SU-DHL-6 (cell line): ENCODE results near the gene SLC16A8.

Experiments used
- H2AFZ ChIP-seq: fragments of 200-600 bp; sonication (generic); 2 replicates; pipeline ENCODE4 v1.6.1; 2014; ENCODE audit warnings: low read depth, mild to moderate bottlenecking, moderate library complexity, mixed read lengths, antibody characterized with exemption, low read length; ENCODE audit not compliant: severe bottlenecking
- H3F3A ChIP-seq: fragments of 200-600 bp; shearing (Covaris generic); 2 replicates; pipeline ENCODE4 v1.6.0; 2016; ENCODE audit warnings: antibody characterized with exemption, mild to moderate bottlenecking; ENCODE audit not compliant: insufficient read depth
- H3K27ac ChIP-seq: fragments of 200-600 bp; sonication (generic); 2 replicates; pipeline ENCODE4 v1.5.1; 2016; ENCODE audit warnings: low read depth, mild to moderate bottlenecking, low read length, moderate library complexity, mixed read lengths
- H3K27me3 ChIP-seq: fragments of 200-600 bp; sonication (generic), shearing (Covaris generic); 2 replicates; pipeline ENCODE4 v1.6.0; 2014; ENCODE audit warnings: mild to moderate bottlenecking, low read length
- H3K36me3 ChIP-seq: fragments of 200-600 bp; sonication (generic); 2 replicates; pipeline ENCODE4 v1.6.1; 2014; ENCODE audit warnings: mild to moderate bottlenecking, low read length, mixed read lengths
- H3K4me2 ChIP-seq: fragments of 300-600, 200-600 bp; shearing (Covaris generic), sonication (generic); 2 replicates; pipeline ENCODE4 v1.6.0; 2014; ENCODE audit warnings: low read length, low read depth, mild to moderate bottlenecking; ENCODE audit not compliant: poor library complexity, severe bottlenecking
- H3K4me3 ChIP-seq: fragments of 200-600 bp; sonication (generic); 2 replicates; pipeline ENCODE4 v1.5.1; 2014; ENCODE audit warnings: antibody characterized with exemption, low read length, mild to moderate bottlenecking, mixed read lengths; ENCODE audit not compliant: insufficient read depth, poor library complexity, severe bottlenecking
- H3K79me2 ChIP-seq: fragments of 200-600 bp; sonication (generic); 2 replicates; pipeline ENCODE4 v1.6.1; 2014; ENCODE audit warnings: mild to moderate bottlenecking, low read length, moderate library complexity; ENCODE audit not compliant: insufficient read depth
- H3K9ac ChIP-seq: fragments of 200-600 bp; sonication (generic); 2 replicates; pipeline ENCODE4 v1.7.0; 2014; ENCODE audit warnings: mild to moderate bottlenecking, low read length
- H3K9me2 ChIP-seq: fragments of 200-600 bp; sonication (generic); replicated peaks from 2 replicates; pipeline ENCODE4 v1.6.1; 2014; ENCODE audit warnings: low read length; ENCODE audit not compliant: insufficient read depth
- H3K9me3 ChIP-seq: fragments of 200-600 bp; sonication (generic); 2 replicates; pipeline ENCODE4 v1.6.1; 2014; ENCODE audit warnings: low read length, mixed read lengths; ENCODE audit not compliant: insufficient read depth
- H4K20me1 ChIP-seq: fragments of 200-600 bp; sonication (generic); 2 replicates; pipeline ENCODE4 v1.6.1; 2014; ENCODE audit warnings: low read depth, mild to moderate bottlenecking, antibody characterized with exemption, low read length, moderate library complexity, mixed read lengths
- EZH2phosphoT487 ChIP-seq: fragments of 200-600 bp; sonication (generic), shearing (Covaris generic); conservative IDR thresholded peaks from 2 replicates; pipeline ENCODE4 v1.6.1; 2018; ENCODE audit warnings: mild to moderate bottlenecking, antibody characterized with exemption, low read length, moderate library complexity, mixed read lengths
- TF ChIP-seq, protein P1 (sequence below): fragments of 200-600 bp; sonication (generic); IDR thresholded peaks from one replicate; pipeline ENCODE4 v1.5.1; 2017; ENCODE audit warnings: antibody characterized with exemption, mild to moderate bottlenecking, low read length, moderate library complexity; ENCODE audit not compliant: insufficient read depth, poor library complexity, severe bottlenecking

Gene SLC16A8

DNA sequence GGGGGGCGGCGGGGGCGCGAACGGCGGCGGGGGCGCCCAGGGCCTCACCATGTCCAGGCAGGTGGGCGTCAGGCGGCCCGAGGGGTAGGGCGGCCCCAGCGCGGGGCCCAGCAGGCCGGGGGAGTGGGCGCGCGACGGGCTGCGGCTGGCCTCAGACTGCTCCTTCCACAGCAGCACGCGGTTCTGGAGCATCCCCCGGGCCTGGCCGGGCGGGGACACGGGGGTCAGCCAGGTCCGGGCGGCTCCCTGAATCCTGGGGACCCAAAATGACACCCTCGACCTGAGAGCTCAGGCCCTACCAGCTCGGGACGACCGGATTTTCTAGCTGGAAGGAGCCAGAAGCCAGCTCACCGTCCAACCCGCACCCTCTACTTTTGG is 5.5 kb upstream of the SLC16A8 start:
- Histone ChIP-seq H3K9me3 (no peaks in the 10 kb centered on the region), H3K9ac (no peak overlapping the region), H3K9me2 (no peaks in the 10 kb centered on the region), H3K27me3 (no peaks in the 10 kb centered on the region), H3K79me2 (no peaks in the 10 kb centered on the region), H3K36me3 (no peaks in the 10 kb centered on the region), H3K27ac (no peak overlapping the region), H4K20me1 (no peaks in the 10 kb centered on the region), H2AFZ (no peak overlapping the region), H3K4me2 (no peak overlapping the region), H3K4me3 (no peak overlapping the region), H3F3A (no peaks in the 10 kb centered on the region)
- TF ChIP-seq EZH2phosphoT487: no peak

DNA sequence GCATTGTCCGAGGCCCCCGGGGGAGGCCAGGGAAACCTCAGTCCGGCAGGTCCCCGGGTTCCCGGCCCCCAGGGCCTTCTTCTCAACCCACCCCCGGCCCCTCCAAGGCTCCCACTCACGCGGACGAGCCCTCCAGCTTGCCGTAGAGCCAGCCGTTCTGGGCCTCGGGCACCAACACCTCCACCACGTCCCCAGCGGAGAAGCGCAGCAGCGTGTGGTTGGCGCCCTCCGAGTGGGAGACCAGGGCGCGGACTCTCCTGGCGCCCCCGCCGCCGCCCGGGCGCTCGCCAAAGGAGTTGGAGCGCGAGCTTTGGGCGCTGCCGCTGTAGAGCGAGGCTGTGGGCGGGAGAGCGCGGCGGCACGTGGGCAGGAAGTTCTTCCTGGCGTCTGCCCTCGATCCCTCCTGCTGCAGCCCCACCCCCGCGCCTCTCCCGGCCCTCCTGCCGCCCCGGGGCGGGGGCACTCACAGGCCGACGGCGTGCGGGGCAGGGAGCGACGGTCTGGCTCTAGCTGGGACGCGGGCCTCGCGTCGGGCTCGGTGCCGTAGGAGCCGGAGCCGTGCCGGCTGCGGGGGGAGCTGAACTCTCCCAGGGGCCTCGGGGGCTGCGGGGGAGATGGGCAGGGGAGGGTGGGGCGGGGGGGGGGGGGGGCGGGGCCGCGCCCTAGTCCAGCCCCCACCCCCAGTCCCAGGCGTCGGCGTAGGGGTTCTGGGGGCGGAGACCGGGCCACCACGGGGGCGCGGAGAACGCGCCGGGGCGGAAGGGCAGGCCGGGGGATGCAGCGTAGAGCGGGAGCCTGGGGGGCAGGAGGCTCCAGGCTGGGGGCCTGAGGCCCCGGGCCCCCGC is 4.9 kb upstream of the SLC16A8 start:
- H3K79me2 ChIP-seq: no peaks in the 10 kb centered on the region
- no peak overlapping the region for H3K4me2 ChIP-seq
- H3K9ac ChIP-seq: no peak overlapping the region
- H3F3A ChIP-seq: no peaks in the 10 kb centered on the region
- no peak for TF ChIP-seq EZH2phosphoT487
- TF ChIP-seq, protein P1, sequence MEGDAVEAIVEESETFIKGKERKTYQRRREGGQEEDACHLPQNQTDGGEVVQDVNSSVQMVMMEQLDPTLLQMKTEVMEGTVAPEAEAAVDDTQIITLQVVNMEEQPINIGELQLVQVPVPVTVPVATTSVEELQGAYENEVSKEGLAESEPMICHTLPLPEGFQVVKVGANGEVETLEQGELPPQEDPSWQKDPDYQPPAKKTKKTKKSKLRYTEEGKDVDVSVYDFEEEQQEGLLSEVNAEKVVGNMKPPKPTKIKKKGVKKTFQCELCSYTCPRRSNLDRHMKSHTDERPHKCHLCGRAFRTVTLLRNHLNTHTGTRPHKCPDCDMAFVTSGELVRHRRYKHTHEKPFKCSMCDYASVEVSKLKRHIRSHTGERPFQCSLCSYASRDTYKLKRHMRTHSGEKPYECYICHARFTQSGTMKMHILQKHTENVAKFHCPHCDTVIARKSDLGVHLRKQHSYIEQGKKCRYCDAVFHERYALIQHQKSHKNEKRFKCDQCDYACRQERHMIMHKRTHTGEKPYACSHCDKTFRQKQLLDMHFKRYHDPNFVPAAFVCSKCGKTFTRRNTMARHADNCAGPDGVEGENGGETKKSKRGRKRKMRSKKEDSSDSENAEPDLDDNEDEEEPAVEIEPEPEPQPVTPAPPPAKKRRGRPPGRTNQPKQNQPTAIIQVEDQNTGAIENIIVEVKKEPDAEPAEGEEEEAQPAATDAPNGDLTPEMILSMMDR: no peak
- H2AFZ ChIP-seq: no peak overlapping the region
- H3K27ac ChIP-seq: no peak overlapping the region
- H3K36me3 ChIP-seq: no peaks in the 10 kb centered on the region
- H3K4me3 ChIP-seq: no peak overlapping the region
- no peaks in the 10 kb centered on the region for H3K9me2 ChIP-seq
- H3K9me3 ChIP-seq: no peaks in the 10 kb centered on the region
- H3K27me3 ChIP-seq: no peaks in the 10 kb centered on the region
- no peaks in the 10 kb centered on the region for H4K20me1 ChIP-seq

DNA sequence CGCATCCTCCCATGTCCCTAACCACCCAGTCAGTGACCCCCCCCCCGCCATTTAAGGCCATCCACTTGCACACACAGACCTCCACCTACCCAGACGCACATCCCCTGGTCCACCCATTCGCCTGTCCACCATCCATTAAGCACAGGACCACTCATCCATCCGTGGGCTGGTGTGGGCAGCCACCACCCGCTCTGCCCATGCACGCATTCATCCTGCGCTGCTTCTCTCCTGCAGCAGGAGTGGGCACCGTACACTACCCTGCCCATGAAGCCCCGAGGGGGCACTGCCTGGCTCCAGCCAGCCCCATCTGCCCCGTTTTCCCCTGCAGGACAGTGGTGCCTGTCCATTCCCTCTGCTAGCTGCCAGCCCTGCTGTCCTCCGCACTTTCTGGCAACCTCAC is 3.9 kb upstream of the SLC16A8 start:
- H3F3A ChIP-seq: no peaks in the 10 kb centered on the region
- H3K4me3 ChIP-seq: no peak overlapping the region
- no peaks in the 10 kb centered on the region for H4K20me1 ChIP-seq
- no peak overlapping the region for H3K9ac ChIP-seq
- H3K9me3 ChIP-seq: no peaks in the 10 kb centered on the region
- no peaks in the 10 kb centered on the region for H3K79me2 ChIP-seq
- no peak overlapping the region for H2AFZ ChIP-seq
- H3K4me2 ChIP-seq: no peak overlapping the region
- H3K27ac ChIP-seq: no peak overlapping the region
- H3K36me3 ChIP-seq: no peaks in the 10 kb centered on the region
- H3K27me3 ChIP-seq: no peaks in the 10 kb centered on the region
- TF ChIP-seq EZH2phosphoT487: no peak
- TF ChIP-seq, protein P1: no peak
- H3K9me2 ChIP-seq: no peaks in the 10 kb centered on the region

DNA sequence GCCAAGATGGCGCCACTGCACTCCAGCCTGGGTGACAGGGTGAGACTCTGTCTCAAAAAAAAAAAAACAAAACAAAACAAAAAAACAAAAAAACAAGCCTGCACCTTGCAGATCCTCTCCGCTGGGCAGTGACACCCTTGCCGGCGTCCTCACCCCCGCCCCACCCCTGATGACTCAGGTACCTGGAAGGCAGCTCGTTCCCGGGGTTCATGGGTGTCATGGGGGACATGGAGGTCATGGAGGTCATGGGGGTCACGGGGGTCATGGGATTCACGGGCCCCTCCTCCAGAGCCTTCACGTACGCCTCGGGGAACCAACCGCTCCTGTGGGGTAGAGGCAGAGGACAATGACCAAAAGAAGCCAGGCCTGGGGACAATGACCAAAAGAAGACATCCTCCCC is 3.0 kb upstream of the SLC16A8 start:
- no peaks in the 10 kb centered on the region for H3K9me3 ChIP-seq
- TF ChIP-seq EZH2phosphoT487: no peak
- TF ChIP-seq, protein P1: no peak

More for the DNA sequence above, 3.0 kb upstream of the SLC16A8 start:
- Histone ChIP-seq H4K20me1 (no peaks in the 10 kb centered on the region), H3K27ac (no peak overlapping the region), H3K9me2 (no peaks in the 10 kb centered on the region), H3K36me3 (no peaks in the 10 kb centered on the region), H3K79me2 (no peaks in the 10 kb centered on the region), H3K9ac (no peak overlapping the region), H3K27me3 (no peaks in the 10 kb centered on the region), H2AFZ (no peak overlapping the region), H3K4me3 (no peak overlapping the region), H3K4me2 (no peak overlapping the region), H3F3A (no peaks in the 10 kb centered on the region)
